GM12865 (cell line): ENCODE results near the gene EPN3.

ENCODE experiments used
- DNase-seq: peaks from one replicate; pipeline ENCODE4 v3.0.0; 2010; ENCODE audit warnings: low read depth
- H3K4me3 ChIP-seq: 2 replicates; pipeline ENCODE4 v1.5.1; 2011; ENCODE audit warnings: mild to moderate bottlenecking, low read depth, low read length, control low read depth
- CTCF ChIP-seq: IDR thresholded peaks from 2 replicates; pipeline ENCODE4 v1.5.1; 2011; ENCODE audit warnings: low read length, control low read depth, low read depth, inconsistent platforms; ENCODE audit not compliant: insufficient read depth; ENCODE audit errors: missing control alignments

The EPN3 gene

GRCh38 chr17:50559674-50560184, 27.2 kb downstream of the EPN3 start:
- DNase-seq = peak; percentile 44
- peak overlapping the region; percentile 48 for H3K4me3 ChIP-seq
- TF ChIP-seq CTCF = no peak

GRCh38 chr17:50560185-50560824, 27.8 kb downstream of the EPN3 start, which contains the start of gene CACNA1G:
CACNA1G (plus strand) TSS chr17:50560715; CDS start chr17:50561460, 745 bp downstream.
- no peak for TF ChIP-seq CTCF
- peak within 1 kb of the TSS; percentile 48 for H3K4me3 ChIP-seq
- DNase-seq = peak; percentile 84

- H3K4me3 ChIP-seq = peak overlapping the region; percentile 42
- TF ChIP-seq CTCF = no peak
- no peak for DNase-seq
Observed at GRCh38 chr17:50560931-50561745, 28.6 kb downstream of the EPN3 start.

GRCh38 chr17:50561746-50562141, 29.2 kb downstream of the EPN3 start:
- no peak overlapping the region for H3K4me3 ChIP-seq
- no peak for TF ChIP-seq CTCF
- DNase-seq = no peak

- no peak overlapping the region for H3K4me3 ChIP-seq
- DNase-seq = no peak
- TF ChIP-seq CTCF = no peak
Observed at GRCh38 chr17:50562242-50563091, 29.9 kb downstream of the EPN3 start.

GRCh38 chr17:50563092-50563511, 30.6 kb downstream of the EPN3 start:
- H3K4me3 ChIP-seq = no peak overlapping the region
- no peak for TF ChIP-seq CTCF
- DNase-seq = no peak
